Osteoblast (primary cell): ENCODE data around the gene WFIKKN1. TPM values are rescaled to one million over a fixed set of nuclear protein-coding genes. Genes with fewer than 3 reads are reported as not detected.

Experiments
- DNase-seq: peaks from one replicate; pipeline ENCODE4 v3.0.0; 2011; ENCODE audit warnings: low spot score, mixed read lengths; ENCODE audit not compliant: insufficient read length; ENCODE audit errors: missing footprints
- H2AFZ ChIP-seq: 2 replicates; pipeline ENCODE4 v1.6.0; 2011; ENCODE audit warnings: mild to moderate bottlenecking, low read length
- H3K27ac ChIP-seq: 2 replicates; pipeline ENCODE4 v1.5.1; 2011; ENCODE audit warnings: mild to moderate bottlenecking, low read depth, low read length, moderate library complexity
- H3K27me3 ChIP-seq: 2 replicates; pipeline ENCODE4 v1.6.0; 2012; ENCODE audit warnings: mild to moderate bottlenecking, control low read depth, inconsistent platforms, low read length, moderate library complexity; ENCODE audit not compliant: insufficient read depth
- H3K36me3 ChIP-seq: 2 replicates; pipeline ENCODE4 v1.5.1; 2011; ENCODE audit warnings: mild to moderate bottlenecking, low read length, control low read depth, moderate library complexity; ENCODE audit not compliant: insufficient read depth
- H3K4me1 ChIP-seq: 2 replicates; pipeline ENCODE4 v1.5.1; 2011; ENCODE audit warnings: mild to moderate bottlenecking, low read length, control low read depth, moderate library complexity; ENCODE audit not compliant: insufficient read depth
- H3K4me2 ChIP-seq: 2 replicates; pipeline ENCODE4 v1.6.0; 2011; ENCODE audit warnings: mild to moderate bottlenecking, low read length; ENCODE audit not compliant: insufficient read depth
- H3K4me3 ChIP-seq: fragments of 200-600 bp; sonication (generic); 3 replicates; pipeline ENCODE4 v1.5.1; 2012; ENCODE audit warnings: mild to moderate bottlenecking, low read length, inconsistent platforms; ENCODE audit not compliant: insufficient read depth
- H3K79me2 ChIP-seq: 2 replicates; pipeline ENCODE4 v1.6.0; 2012; ENCODE audit warnings: mild to moderate bottlenecking, low read length, control low read depth, inconsistent platforms; ENCODE audit not compliant: insufficient read depth
- H3K9me3 ChIP-seq: 2 replicates; pipeline ENCODE4 v1.5.1; 2011; ENCODE audit warnings: low read depth, low read length, control low read depth
- H4K20me1 ChIP-seq: 2 replicates; pipeline ENCODE4 v1.6.0; 2012; ENCODE audit warnings: mild to moderate bottlenecking, low read length, control low read depth; ENCODE audit not compliant: insufficient read depth
- CTCF ChIP-seq: IDR thresholded peaks from 2 replicates; pipeline ENCODE4 v1.5.1; 2011; ENCODE audit warnings: mild to moderate bottlenecking, low read depth, low read length, moderate library complexity; ENCODE audit errors: extremely low read depth
- total RNA-seq: library from RNA; depleted of rRNA; stranded (reverse); fragments of >200 nt; gene quantifications from 2 replicates; pipeline ENCODE4 v1.2.3, GENCODE V29; 2012

The WFIKKN1 gene
- total RNA-seq, 1 donor, result 0.36 TPM

DNA sequence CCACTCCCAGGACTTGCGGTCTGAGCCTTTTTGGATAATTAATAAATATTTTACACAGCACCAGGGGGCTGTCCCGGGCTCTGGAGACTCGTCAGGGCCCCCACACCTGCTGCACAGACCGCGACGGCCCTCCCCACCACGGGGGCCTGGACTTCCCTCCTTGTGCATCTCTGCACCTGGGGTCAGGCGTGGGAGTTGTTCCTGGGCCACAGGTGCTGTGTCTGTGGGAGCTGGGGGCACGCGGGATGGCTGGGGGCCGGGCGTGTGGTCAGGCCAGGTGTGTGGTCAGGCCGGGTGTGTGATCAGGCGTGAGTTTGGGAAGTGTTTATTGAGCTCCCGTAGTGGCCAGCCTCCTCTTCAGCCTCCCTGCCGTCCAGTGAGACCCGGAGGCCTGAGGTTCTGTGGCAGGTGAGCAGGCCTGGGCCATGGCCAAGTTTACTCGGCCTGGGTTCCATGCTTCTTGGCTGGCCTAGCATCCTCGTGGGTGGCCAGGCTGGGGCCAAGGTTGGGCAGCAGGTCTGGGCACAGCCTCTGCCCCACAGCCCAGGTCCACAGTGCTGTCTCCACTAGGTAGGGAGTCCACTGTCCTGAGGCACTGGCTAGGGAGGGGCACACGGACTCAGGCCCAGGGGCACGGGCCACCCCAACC, 47.5 kb downstream of the WFIKKN1 start:
- Histone ChIP-seq H3K4me2 (no peak overlapping the region), H3K79me2 (peaks cover 26% of the 10 kb centered on the region), H4K20me1 (peaks cover 49% of the 10 kb centered on the region), H3K9me3 (no peaks in the 10 kb centered on the region), H3K4me1 (peaks cover 20% of the 10 kb centered on the region), H3K27me3 (no peaks in the 10 kb centered on the region), H3K4me3 (no peak overlapping the region), H2AFZ (no peak overlapping the region), H3K27ac (no peak overlapping the region), H3K36me3 (peaks cover 27% of the 10 kb centered on the region)
- no peak for TF ChIP-seq CTCF
- DNase-seq, result no peak

GRCh38 chr16:678858-679813, 48.4 kb downstream of the WFIKKN1 start:
- Histone ChIP-seq H3K4me2 (peak overlapping the region; percentile 91), H3K79me2 (peaks cover 33% of the 10 kb centered on the region), H3K27ac (no peak overlapping the region), H4K20me1 (peaks cover 43% of the 10 kb centered on the region), H3K4me3 (peak overlapping the region; percentile 71), H3K4me1 (peaks cover 24% of the 10 kb centered on the region), H3K36me3 (peaks cover 23% of the 10 kb centered on the region), H3K9me3 (no peaks in the 10 kb centered on the region), H2AFZ (peak overlapping the region; percentile 83), H3K27me3 (no peaks in the 10 kb centered on the region)
- no peak for TF ChIP-seq CTCF
- DNase-seq, result peak; percentile 92

GRCh38 chr16:679814-680624, 49.2 kb downstream of the WFIKKN1 start, which contains the start of gene STUB1:
STUB1 (plus strand) TSS chr16:680410; CDS start chr16:680526, 116 bp downstream.
- Histone ChIP-seq H3K9me3 (no peaks in the 10 kb centered on the region), H4K20me1 (peaks cover 36% of the 10 kb centered on the region), H3K4me1 (peaks cover 26% of the 10 kb centered on the region), H3K27ac (peak within 1 kb of the TSS; percentile 66), H3K36me3 (peaks cover 20% of the 10 kb centered on the region), H3K79me2 (peaks cover 34% of the 10 kb centered on the region), H3K4me3 (peak within 1 kb of the TSS; percentile 84), H2AFZ (peak within 1 kb of the TSS; percentile 83), H3K27me3 (no peaks in the 10 kb centered on the region), H3K4me2 (peak within 1 kb of the TSS; percentile 93)
- TF ChIP-seq CTCF, result no peak
- peak; percentile 99 for DNase-seq
